Right ventricle myocardium superior (tissue), 1 donor: ENCODE measurements around the gene POTEC. TPM values are rescaled to one million over a fixed set of nuclear protein-coding genes. Genes with fewer than 3 reads are reported as not detected.
"Not testable (repeated sequence)": the region's sequence is repeated elsewhere in the genome, so short reads cannot be mapped to it uniquely, and the experiment has no call there.

Source experiments
- ATAC-seq: fragments of 200-7000 bp; cut with Tn5 transposase; one replicate; pipeline ENCODE4 v1.9.1; 2020; ENCODE audit warnings: mild to moderate bottlenecking; ENCODE audit not compliant: poor library complexity
- DNase-seq: peaks from one replicate; pipeline ENCODE4 v3.0.0-alpha.2; 2020
- intact Hi-C: fragments of 100-400 bp; cut with DNase I; formaldehyde crosslinking; loops from one replicate; pipeline ENCODE4 v1.11.2; 2022
- long read RNA-seq: library from polyadenylated mRNA; unstranded; transcript quantifications from one replicate; pipeline ENCODE4 v2.0.0, GENCODE V29; 2021
- total RNA-seq: library from RNA; stranded (reverse); fragmentation: NEBNext Ultra II Directional; extraction: Animal tissue kit (Norgen Biotek cat#: 25700); gene quantifications from one replicate; pipeline ENCODE4 v1.2.1, GENCODE V29; 2021
- donor health status: DM: no; HTN: yes; CAD: no; lungs with severe emphysema.

Gene POTEC
- total RNA-seq = not detected
- long read RNA-seq = 0 reads

- DNase-seq, intact Hi-C loops, ATAC-seq: not testable (repeated sequence)
Measured at GRCh38 chr18:14543446-14543964, at the start of gene POTEC. Gene POTEC, minus strand, starts transcription at chr18:14543600. Its CDS starts 454 bp downstream, at chr18:14543146.

- ATAC-seq (no peak), DNase-seq (no peak)
- intact Hi-C loops = no loop called here
Measured at GRCh38 chr18:14577971-14578370, 34.6 kb upstream of the POTEC start.

GRCh38 chr18:14559502-14559901 lies 16.1 kb upstream of the POTEC start:
- not testable (repeated sequence) for ATAC-seq

GRCh38 chr18:14531659-14532058 lies 11.7 kb downstream of the POTEC start:
- DNase-seq, intact Hi-C loops, ATAC-seq: not testable (repeated sequence)

More at GRCh38 chr18:14559502-14559901, 16.1 kb upstream of the POTEC start:
- intact Hi-C loops, DNase-seq: not testable (repeated sequence)

- intact Hi-C loops, ATAC-seq, DNase-seq: not testable (repeated sequence)
Measured at GRCh38 chr18:14510707-14511106, 32.7 kb downstream of the POTEC start.

- DNase-seq, intact Hi-C loops, ATAC-seq: not testable (repeated sequence)
Measured at GRCh38 chr18:14503691-14504090, 39.7 kb downstream of the POTEC start.

DNA sequence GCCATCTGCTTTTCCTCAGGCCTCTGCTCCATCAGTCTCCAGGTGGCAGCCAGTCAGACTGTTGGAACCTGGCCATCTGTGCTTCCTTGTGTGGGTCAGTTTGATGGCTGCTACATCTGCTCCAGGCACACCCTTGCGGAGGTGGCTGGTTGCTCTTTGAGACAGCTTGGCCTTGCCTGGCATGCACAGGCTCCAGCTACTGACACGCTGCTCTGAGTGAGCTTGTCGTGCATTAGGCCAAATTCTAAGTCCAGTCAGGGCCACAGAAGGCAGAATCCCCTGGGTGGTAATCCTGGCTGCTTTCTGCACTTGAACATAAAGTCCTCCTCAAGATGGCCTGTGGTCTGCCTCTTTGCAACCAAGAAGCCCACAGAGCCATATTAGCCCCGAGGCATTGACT lies 41.5 kb downstream of the POTEC start:
- intact Hi-C loops, ATAC-seq, DNase-seq: not testable (repeated sequence)

DNA sequence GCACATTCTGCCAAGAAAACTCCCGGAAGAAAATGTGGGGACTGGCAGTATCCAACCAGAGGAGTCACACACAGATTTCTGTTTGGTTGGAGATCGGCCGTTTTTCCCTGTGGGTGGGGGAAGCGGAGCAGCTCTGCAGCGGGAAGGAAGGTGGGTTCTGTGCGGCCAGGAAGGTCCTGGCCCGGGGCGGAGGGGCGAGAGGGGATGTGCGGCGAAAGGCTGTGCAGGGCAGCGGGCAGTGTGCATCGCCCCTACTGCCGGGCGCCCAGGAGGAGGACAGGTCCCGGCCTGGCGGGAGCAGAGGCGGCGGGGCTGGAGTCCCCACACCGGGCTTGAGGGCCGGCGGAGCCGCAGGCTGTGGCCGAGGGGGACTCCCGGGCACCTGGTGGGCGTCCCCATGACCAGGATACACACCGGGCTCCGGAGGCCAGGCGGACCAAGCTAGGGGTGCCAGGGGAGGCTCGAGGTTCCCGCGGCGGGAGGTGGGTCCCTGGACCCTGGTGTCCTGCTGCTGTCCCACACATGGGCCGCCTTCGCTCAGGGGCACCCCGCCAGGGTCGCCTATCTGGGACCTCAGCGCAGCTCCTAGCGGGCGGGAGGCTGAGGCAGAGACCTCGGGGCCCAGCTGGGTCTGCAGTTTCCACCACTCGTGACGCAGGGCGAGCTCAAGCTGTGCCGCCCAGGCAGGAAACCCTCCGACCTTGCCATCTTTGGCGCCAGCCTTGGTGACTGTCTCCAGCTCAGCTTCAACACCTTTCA lies 54.0 kb downstream of the POTEC start:
- intact Hi-C loops = not testable (repeated sequence)

GRCh38 chr18:14488789-14489188 lies 54.6 kb downstream of the POTEC start:
- intact Hi-C loops, ATAC-seq, DNase-seq: not testable (repeated sequence)

More for the DNA sequence above, 54.0 kb downstream of the POTEC start:
- not testable (repeated sequence) for ATAC-seq, DNase-seq

GRCh38 chr18:14486926-14487580 lies 56.3 kb downstream of the POTEC start:
- DNase-seq, ATAC-seq, intact Hi-C loops: not testable (repeated sequence)

GRCh38 chr18:14479076-14479475 lies 64.3 kb downstream of the POTEC start:
- DNase-seq, ATAC-seq, intact Hi-C loops: not testable (repeated sequence)

DNA sequence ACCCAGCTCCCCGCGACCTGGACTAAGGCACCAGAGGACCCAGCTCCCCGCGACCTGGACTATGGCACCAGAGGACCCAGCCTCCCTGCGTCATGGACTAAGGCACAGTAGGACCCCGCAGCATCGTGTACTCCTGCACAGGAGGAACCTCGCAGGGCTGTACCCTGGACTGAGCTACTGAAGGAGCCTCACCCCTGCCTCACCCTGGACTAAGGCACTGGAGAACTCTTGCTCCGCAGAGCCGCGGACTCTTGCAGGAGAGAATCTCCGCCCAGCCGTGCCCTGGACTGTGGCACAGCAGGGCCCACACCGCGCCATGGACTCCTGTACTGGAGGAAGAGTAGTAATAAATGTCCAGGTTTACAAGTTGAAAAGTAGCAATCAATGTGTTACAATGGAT lies 67.9 kb downstream of the POTEC start:
- ATAC-seq, intact Hi-C loops: not testable (repeated sequence)
- peak; percentile 34 for DNase-seq

- ATAC-seq, intact Hi-C loops, DNase-seq: not testable (repeated sequence)
Measured at GRCh38 chr18:14474752-14475151, 68.6 kb downstream of the POTEC start.

GRCh38 chr18:14474007-14474720 lies 69.2 kb downstream of the POTEC start:
- intact Hi-C loops, ATAC-seq, DNase-seq: not testable (repeated sequence)

- ATAC-seq, intact Hi-C loops, DNase-seq: not testable (repeated sequence)
Measured at GRCh38 chr18:14473250-14474006, 70.0 kb downstream of the POTEC start.

DNA sequence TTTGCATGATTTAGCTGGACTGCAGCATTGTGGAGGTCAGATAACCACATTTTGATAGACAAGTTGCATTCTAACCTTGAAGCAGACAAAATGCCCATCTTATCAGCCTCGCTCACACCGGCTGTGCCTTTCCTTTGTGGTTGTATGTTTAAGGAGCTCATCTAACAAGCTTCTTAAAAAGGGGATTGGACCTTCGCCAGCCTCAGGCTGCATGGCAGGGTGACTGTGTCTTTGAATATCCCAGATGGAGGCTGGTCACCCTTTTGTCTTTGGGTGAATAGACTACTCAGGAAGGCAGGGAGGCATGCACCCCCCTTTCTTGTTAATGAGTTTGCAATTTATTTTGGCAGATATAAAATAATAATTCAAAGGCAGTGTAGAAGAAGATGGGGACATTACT lies 72.1 kb downstream of the POTEC start:
- ATAC-seq, DNase-seq: not testable (repeated sequence)

DNA sequence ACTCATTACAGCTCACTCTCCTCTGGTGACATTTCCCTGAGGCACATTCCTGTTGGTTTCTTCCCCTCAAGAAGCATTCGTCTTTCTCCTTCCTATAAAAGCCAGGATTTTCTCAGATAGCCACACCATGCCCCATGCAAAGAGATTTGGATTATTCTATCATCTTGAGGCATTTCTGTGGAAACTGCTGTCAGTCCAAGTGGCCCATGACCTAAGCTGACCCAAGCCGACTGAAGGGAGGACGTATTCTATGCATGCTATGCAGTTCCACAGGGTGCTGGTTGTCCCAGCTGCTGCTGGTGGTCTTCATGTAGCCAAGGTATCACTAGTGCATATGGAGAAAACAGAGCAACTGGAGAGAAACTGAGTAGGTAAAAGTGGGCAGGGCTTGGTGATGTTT lies 73.0 kb downstream of the POTEC start:
- intact Hi-C loops, ATAC-seq, DNase-seq: not testable (repeated sequence)

More for the DNA sequence above, 72.1 kb downstream of the POTEC start:
- intact Hi-C loops = not testable (repeated sequence)

GRCh38 chr18:14470046-14470445 lies 73.4 kb downstream of the POTEC start:
- ATAC-seq, DNase-seq, intact Hi-C loops: not testable (repeated sequence)
